Measurements from ENCODE around the gene GPC3.

Gene GPC3

DNA sequence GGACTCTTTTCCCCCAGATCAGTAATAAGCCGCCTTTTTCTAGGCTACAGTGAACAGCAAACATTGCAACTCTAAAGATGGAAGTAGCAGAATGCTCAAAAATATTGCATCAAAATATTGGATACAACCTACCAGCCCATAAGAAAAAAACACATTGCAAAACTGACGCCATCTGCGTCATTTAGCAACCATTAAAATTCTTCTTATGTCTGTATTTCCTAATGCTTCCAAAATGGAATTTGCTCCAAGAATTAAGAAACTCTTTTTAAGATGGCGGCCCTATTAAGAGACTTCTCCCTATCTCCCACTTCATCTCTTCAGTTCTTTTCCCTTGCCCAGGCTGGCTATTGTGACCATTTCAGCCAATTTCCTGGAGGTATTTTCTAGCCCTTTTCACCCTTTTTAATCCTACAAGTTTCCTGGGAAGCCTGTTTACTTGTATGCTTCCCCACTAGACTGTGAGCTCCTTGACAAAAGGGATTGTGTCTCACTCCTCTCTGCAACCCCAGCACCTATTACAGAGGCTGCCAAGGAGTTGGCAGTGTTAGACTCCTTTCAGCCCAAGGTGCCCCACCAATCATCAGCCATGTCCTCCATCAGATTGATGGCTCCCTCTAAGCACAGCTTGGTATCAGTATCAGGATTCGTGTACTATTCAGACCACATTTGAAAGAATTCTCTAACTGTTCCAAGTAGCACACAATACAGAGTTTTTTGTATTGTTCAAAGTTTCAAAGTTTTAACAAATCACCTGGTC lies 4.4 kb downstream of the GPC3 start:
- DNase-seq (ENCODE audit: low read depth, low spot score) = no peak
- in situ Hi-C loops (cut with HindIII; ENCODE audit: low sequenced_read_pairs) = no loop called here
- no peak overlapping the region for H3K4me3 ChIP-seq (ENCODE audit: low read depth, low read length)
- TF ChIP-seq, protein P1, sequence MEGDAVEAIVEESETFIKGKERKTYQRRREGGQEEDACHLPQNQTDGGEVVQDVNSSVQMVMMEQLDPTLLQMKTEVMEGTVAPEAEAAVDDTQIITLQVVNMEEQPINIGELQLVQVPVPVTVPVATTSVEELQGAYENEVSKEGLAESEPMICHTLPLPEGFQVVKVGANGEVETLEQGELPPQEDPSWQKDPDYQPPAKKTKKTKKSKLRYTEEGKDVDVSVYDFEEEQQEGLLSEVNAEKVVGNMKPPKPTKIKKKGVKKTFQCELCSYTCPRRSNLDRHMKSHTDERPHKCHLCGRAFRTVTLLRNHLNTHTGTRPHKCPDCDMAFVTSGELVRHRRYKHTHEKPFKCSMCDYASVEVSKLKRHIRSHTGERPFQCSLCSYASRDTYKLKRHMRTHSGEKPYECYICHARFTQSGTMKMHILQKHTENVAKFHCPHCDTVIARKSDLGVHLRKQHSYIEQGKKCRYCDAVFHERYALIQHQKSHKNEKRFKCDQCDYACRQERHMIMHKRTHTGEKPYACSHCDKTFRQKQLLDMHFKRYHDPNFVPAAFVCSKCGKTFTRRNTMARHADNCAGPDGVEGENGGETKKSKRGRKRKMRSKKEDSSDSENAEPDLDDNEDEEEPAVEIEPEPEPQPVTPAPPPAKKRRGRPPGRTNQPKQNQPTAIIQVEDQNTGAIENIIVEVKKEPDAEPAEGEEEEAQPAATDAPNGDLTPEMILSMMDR (IDR thresholded peaks at IDR 0.05; ENCODE audit: low read depth, low read length) = no peak

DNA sequence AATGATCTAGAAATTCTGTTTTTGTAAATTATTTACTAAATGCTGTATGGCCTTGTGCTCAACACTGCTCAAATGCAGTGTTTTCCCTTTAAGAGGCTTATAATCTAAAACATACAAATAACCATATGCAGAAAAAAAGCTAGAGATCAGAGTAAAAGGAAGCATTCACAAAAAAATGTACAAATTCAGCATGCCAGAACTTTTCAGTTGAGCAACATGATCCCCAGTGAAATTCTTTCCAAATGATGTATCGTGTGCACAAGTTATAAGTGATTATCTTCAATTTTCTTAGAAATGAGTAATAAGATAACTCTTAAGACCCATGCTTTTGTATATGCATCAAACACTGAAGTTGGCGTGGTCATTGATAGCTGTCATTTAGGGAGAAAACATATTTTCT lies 5.0 kb downstream of the GPC3 start:
- TF ChIP-seq, protein P1 (IDR thresholded peaks at IDR 0.05; ENCODE audit: low read depth, low read length) = no peak
- in situ Hi-C loops (cut with HindIII; ENCODE audit: low sequenced_read_pairs) = no loop called here
- H3K4me3 ChIP-seq (ENCODE audit: low read depth, low read length) = no peak overlapping the region
- no peak for DNase-seq (ENCODE audit: low read depth, low spot score)

DNA sequence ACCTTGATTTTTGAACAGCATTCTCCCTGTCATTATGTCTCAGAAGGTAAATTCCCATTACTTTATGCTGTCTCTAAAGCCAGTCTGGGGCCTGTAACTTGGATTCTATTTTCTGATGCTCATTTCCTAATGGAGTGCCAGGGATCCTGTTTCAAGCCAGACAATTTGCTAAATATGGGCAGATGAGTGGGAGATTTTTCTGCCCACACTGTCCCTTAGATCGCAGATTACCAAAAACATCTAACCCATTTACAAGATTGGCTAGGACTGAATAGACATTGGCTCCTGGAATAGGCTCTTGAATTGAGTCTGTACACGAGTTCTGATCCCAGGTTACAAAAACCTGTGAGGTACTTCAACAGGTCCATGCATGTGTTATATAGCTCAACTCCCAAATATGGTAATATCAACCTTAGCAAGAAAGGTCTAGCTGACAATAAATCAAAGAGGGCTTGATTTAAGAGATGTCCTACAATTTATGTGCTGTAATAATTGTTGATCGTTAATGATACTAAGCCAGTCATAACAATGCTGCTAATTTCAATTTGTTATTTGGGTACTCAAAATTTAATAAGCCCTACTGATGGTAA lies 5.7 kb downstream of the GPC3 start:
- in situ Hi-C loops (cut with HindIII; ENCODE audit: low sequenced_read_pairs) = no loop called here
- DNase-seq (ENCODE audit: low read depth, low spot score) = no peak
- TF ChIP-seq, protein P1 (IDR thresholded peaks at IDR 0.05; ENCODE audit: low read depth, low read length) = no peak
- no peak overlapping the region for H3K4me3 ChIP-seq (ENCODE audit: low read depth, low read length)

DNA sequence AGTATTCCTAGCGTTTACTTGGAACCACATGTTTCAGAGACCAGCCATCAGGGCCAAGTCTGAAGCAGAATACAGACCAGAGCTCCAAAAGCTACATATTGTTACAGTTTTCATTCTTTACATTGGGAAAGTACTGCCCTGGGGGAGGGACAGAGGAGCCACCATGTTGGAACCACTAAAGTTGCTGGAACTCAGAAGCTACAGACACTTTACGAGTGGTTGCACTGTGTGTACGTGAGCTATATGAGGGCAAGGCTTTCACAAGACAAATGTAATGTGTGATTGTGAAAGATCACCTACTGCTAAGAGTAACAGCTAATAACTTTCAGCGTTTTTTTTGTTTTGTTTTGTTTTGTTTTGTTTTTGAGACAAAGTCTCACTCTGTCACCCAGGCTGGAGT lies 11.7 kb downstream of the GPC3 start:
- TF ChIP-seq, protein P1 (IDR thresholded peaks at IDR 0.05; ENCODE audit: low read depth, low read length) = no peak
- in situ Hi-C loops (cut with HindIII; ENCODE audit: low sequenced_read_pairs) = no loop called here
- DNase-seq (ENCODE audit: low read depth, low spot score) = no peak
- no peak overlapping the region for H3K4me3 ChIP-seq (ENCODE audit: low read depth, low read length)

DNA sequence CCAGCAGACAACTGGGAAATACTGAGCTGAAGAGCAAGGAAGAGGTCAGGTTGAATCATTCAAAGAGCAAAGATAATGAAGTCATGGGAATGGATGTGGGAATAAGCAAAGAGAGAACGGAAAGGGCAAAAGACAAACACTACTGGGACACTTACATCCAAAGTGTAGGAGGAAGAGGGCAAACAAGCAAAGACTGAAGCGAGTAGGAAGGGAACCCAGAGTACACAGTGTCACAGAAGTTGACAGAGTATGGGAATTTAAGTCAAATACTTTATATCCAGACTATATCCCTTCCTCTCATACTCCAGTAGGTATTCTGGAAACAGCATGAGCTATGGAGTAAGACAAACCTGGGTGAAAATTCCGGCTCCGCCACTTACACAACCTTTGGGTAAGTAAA lies 12.5 kb downstream of the GPC3 start:
- TF ChIP-seq, protein P1 (IDR thresholded peaks at IDR 0.05; ENCODE audit: low read depth, low read length) = no peak
- H3K4me3 ChIP-seq (ENCODE audit: low read depth, low read length) = no peak overlapping the region
- DNase-seq (ENCODE audit: low read depth, low spot score) = no peak
- in situ Hi-C loops (cut with HindIII; ENCODE audit: low sequenced_read_pairs) = no loop called here

DNA sequence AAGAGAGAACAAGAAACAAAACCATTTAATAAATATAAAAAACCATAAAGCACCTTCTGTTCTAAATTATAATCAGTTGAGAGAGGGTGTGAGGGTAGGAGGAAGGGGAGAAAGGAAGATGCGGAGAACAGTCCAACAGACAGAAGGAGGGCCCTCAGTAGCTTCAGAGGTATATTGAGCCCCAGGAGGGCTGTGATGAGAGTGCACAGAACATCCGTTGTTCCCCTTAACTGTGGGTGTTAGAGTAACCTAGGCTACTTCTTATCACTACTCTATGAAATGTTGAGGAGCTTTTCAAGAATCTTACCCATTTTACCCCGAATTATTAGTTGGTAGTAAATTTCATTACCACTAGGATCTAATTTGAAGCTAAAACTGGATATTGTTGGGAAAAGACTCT lies 13.8 kb downstream of the GPC3 start:
- TF ChIP-seq, protein P1 (IDR thresholded peaks at IDR 0.05; ENCODE audit: low read depth, low read length) = no peak
- in situ Hi-C loops (cut with HindIII; ENCODE audit: low sequenced_read_pairs) = no loop called here
- H3K4me3 ChIP-seq (ENCODE audit: low read depth, low read length) = no peak overlapping the region
- DNase-seq (ENCODE audit: low read depth, low spot score) = no peak

Data from astrocyte of the spinal cord (primary cell).